Activated CD4-positive, alpha-beta T cell treated with anti-CD3 and anti-CD28 coated beads, Interleukin-2, amount 10 ng/mL, durations not matched to agents 7 days and 5 days (primary cell): ENCODE measurements around the gene USP54. TPM values are rescaled to one million over a fixed set of nuclear protein-coding genes. Genes with fewer than 3 reads are reported as not detected.

Source experiments
- CTCF ChIA-PET: fragments of 350-600 bp; sonication (Branson Sonifier 250); formaldehyde crosslinking; loops from one replicate; lab custom pipeline; 2021; ENCODE audit warnings: antibody characterized with exemption; lab: Charles Lee
- POLR2A ChIA-PET: fragments of 350-600 bp; sonication (Branson Sonifier 250); formaldehyde crosslinking; loops from one replicate; lab custom pipeline; 2021; ENCODE audit warnings: antibody characterized with exemption; lab: Charles Lee
- DNase-seq: peaks from one replicate; pipeline ENCODE4 v3.0.0-alpha.2; 2020
- H3K27ac Mint-ChIP-seq: one replicate; pipeline ENCODE4 v1.8.0; 2021; ENCODE audit warnings: mild to moderate bottlenecking, moderate library complexity, mixed read lengths
- H3K27me3 Mint-ChIP-seq: one replicate; pipeline ENCODE4 v1.8.0; 2021; ENCODE audit warnings: mixed read lengths
- H3K36me3 Mint-ChIP-seq: one replicate; pipeline ENCODE4 v1.8.0; 2021; ENCODE audit warnings: low read depth, mixed read lengths
- H3K4me1 Mint-ChIP-seq: one replicate; pipeline ENCODE4 v1.8.0; 2021; ENCODE audit warnings: mixed read lengths
- H3K4me3 Mint-ChIP-seq: one replicate; pipeline ENCODE4 v1.8.0; 2021; ENCODE audit warnings: mild to moderate bottlenecking, moderate library complexity, mixed read lengths
- H3K9me3 Mint-ChIP-seq: one replicate; pipeline ENCODE4 v1.8.0; 2021; ENCODE audit warnings: mixed read lengths
- total RNA-seq, 2 experiments: library from RNA; stranded (reverse); gene quantifications; one replicate each; pipeline ENCODE4 v1.2.3, GENCODE V29; 2021

The USP54 gene
- total RNA-seq, 2 experiments from 2014 or later = 2.6 to 2.7 TPM

DNA sequence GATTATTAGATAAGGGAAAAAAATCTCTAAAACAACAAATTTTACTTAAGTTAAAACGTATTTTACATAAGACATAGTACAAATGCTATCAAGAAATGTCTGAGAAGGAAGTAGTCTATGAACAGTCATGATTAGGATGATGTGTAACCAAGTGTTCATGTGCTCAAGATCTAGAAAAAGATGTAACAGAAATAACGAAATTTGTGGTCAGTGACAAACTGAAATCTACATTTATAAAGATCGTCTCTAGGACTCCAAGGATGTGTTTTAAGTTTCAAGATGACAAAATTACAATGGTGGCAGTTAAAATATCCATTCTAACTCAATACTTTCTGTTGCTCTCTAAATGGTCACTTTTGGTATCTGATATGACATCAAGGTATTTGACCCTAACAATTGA lies 112.5 kb downstream of the USP54 start:
- H3K27ac Mint-ChIP-seq = peak overlapping the region; percentile 10
- no peaks in the 10 kb centered on the region for H3K9me3 Mint-ChIP-seq
- H3K36me3 Mint-ChIP-seq = peaks cover 44% of the 10 kb centered on the region
- H3K4me1 Mint-ChIP-seq = peaks cover 22% of the 10 kb centered on the region
- ChIA-PET POLR2A (no interaction called here), CTCF (no interaction called here)
- H3K27me3 Mint-ChIP-seq = no peaks in the 10 kb centered on the region
- no peak for DNase-seq
- H3K4me3 Mint-ChIP-seq = no peak overlapping the region

GRCh38 chr10:73471226-73471625 lies 119.9 kb downstream of the USP54 start:
- peaks cover 43% of the 10 kb centered on the region for H3K36me3 Mint-ChIP-seq

DNA sequence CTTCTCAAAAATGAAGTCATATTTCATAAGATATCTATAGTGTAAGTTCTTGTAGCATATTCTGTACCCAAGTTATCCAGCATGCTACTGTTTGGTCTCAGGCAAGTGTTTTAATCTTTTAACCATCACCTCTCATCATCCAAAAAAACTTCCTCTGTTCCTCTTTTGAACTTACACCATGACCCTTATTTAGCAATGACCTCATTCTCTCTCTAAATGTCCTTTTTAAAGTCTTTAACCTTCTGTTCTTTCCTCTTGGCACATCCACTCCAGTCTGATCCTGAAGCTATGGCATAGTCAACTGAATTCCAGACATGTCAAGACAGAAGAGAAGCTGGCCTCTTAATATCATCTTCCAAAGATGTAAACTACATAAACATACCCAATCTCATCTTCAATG lies 121.6 kb downstream of the USP54 start:
- no peaks in the 10 kb centered on the region for H3K9me3 Mint-ChIP-seq
- peaks cover 10% of the 10 kb centered on the region for H3K4me1 Mint-ChIP-seq
- no peaks in the 10 kb centered on the region for H3K27me3 Mint-ChIP-seq
- ChIA-PET POLR2A (interaction anchor here (0.6 kb wide), 1 partner anchor 47 kb away, joined by 4 read pairs; no protein-coding TSS in a partner anchor), CTCF (no interaction called here)
- peaks cover 40% of the 10 kb centered on the region for H3K36me3 Mint-ChIP-seq
- H3K4me3 Mint-ChIP-seq = no peak overlapping the region
- DNase-seq = no peak
- H3K27ac Mint-ChIP-seq = no peak overlapping the region

More at GRCh38 chr10:73471226-73471625, 119.9 kb downstream of the USP54 start:
- DNase-seq = no peak
- no peaks in the 10 kb centered on the region for H3K9me3 Mint-ChIP-seq
- H3K4me3 Mint-ChIP-seq = no peak overlapping the region
- no peak overlapping the region for H3K27ac Mint-ChIP-seq
- H3K4me1 Mint-ChIP-seq = peaks cover 10% of the 10 kb centered on the region
- CTCF ChIA-PET = interaction anchor here (0.7 kb wide), 1 partner anchor 18 kb away, joined by 3 read pairs; no protein-coding TSS in a partner anchor
- POLR2A ChIA-PET = no interaction called here
- no peaks in the 10 kb centered on the region for H3K27me3 Mint-ChIP-seq

DNA sequence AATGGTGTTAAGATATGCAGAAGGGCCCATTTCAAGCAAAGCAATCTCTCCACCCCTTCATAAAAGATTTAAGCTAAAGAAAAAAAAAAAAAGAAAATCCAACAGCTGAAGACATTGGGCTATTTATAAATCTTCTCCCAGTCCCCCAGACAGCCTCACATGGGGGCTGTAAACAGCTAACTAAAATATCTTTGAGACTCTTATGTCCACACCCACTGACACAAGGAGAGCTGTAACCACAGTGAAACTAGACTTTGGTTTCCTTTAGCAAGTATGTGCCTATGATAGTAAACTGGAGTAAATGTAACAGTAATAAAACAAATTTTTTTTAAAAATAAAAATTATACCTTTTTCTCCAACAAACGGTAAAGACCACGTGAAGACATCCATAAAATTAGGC lies 123.9 kb downstream of the USP54 start:
- no peak overlapping the region for H3K4me3 Mint-ChIP-seq
- CTCF ChIA-PET = interaction anchor here (0.6 kb wide), 2 partner anchors 380 to 527 kb away, joined by 3 to 4 read pairs; no protein-coding TSS in a partner anchor

DNA sequence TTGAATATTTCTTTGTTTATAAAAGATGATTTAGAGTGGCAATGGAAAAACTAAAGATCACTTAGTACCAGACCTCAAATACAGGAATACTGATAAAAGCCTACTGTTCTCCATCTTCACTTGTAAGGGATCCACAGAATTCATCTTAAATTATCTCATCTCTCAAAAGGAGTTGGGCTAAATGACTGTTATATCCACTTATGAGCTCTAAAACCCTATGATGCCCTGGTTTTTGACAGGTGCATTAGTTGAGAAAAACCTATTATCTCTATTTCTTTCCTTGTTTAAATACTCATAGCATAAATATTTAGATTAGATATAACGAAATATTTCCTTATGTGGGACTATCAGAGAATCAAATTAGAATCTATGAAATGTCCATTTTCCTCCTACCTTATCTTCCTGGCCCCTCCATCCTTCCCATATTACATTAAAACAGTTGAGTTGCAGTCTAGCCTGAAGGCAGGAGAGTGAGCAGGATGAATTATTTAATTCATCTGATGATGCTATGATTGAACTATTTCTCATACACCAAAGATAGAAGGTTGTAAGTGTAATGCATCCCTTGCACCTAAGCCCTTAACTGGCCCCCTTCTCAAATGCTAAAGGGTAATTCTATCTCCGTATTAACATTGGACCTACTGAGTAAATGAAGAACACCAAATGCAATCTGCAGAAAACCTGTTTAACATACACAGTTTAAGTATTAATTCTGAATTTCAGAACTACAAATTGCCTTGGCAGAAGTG lies 125.0 kb downstream of the USP54 start:
- Mint-ChIP-seq H3K27ac (no peak overlapping the region), H3K27me3 (no peaks in the 10 kb centered on the region), H3K4me1 (peaks cover 10% of the 10 kb centered on the region), H3K4me3 (no peak overlapping the region), H3K9me3 (no peaks in the 10 kb centered on the region), H3K36me3 (peaks cover 38% of the 10 kb centered on the region)
- ChIA-PET CTCF (no interaction called here), POLR2A (no interaction called here)
- no peak for DNase-seq

More for the DNA sequence above, 123.9 kb downstream of the USP54 start:
- Mint-ChIP-seq H3K27ac (no peak overlapping the region), H3K4me1 (peaks cover 10% of the 10 kb centered on the region), H3K9me3 (no peaks in the 10 kb centered on the region), H3K36me3 (peaks cover 41% of the 10 kb centered on the region), H3K27me3 (no peaks in the 10 kb centered on the region)
- DNase-seq = no peak
- POLR2A ChIA-PET = no interaction called here

- CTCF ChIA-PET = no interaction called here
- peaks cover 28% of the 10 kb centered on the region for H3K36me3 Mint-ChIP-seq
- POLR2A ChIA-PET = no interaction called here
- no peaks in the 10 kb centered on the region for H3K27me3 Mint-ChIP-seq
- peaks cover 2% of the 10 kb centered on the region for H3K4me1 Mint-ChIP-seq
- no peak overlapping the region for H3K27ac Mint-ChIP-seq
- no peak for DNase-seq
- no peak overlapping the region for H3K4me3 Mint-ChIP-seq
- H3K9me3 Mint-ChIP-seq = no peaks in the 10 kb centered on the region
Measured at GRCh38 chr10:73460897-73461296, 130.2 kb downstream of the USP54 start.

DNA sequence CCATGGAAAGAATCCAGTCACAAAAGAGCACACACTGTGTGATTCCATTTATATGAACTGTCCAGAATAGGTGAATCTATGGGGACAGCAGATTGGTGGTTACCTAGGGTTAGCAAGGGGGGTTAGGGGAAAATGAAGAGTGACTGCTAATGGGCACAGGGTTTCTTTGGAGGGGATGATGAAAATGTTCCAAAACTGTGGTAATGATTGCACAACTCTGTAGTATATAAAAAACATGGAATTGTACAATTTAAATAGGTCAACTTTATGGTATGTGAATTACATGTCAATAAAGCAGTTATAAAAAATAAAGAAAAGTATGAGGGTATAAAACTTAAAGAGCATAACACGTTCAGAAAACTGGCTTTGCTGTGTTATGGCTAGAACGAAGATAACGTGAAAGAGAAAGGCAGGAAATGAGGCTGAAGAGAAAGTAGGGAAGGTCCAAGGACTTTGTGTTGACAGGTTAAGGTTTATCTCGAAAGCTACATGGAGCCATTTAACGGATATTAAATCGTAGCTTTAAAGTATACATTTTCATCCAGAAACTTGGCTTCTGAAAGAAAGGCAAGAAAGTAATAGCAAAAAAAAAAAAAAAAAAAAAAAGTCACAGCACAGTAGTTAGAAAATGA lies 131.3 kb downstream of the USP54 start:
- H3K4me3 Mint-ChIP-seq = no peak overlapping the region
- peaks cover 24% of the 10 kb centered on the region for H3K36me3 Mint-ChIP-seq
- no peaks in the 10 kb centered on the region for H3K9me3 Mint-ChIP-seq
- H3K27ac Mint-ChIP-seq = no peak overlapping the region
- CTCF ChIA-PET = no interaction called here
- POLR2A ChIA-PET = no interaction called here
- DNase-seq = no peak
- H3K4me1 Mint-ChIP-seq = peaks cover 2% of the 10 kb centered on the region
- no peaks in the 10 kb centered on the region for H3K27me3 Mint-ChIP-seq

DNA sequence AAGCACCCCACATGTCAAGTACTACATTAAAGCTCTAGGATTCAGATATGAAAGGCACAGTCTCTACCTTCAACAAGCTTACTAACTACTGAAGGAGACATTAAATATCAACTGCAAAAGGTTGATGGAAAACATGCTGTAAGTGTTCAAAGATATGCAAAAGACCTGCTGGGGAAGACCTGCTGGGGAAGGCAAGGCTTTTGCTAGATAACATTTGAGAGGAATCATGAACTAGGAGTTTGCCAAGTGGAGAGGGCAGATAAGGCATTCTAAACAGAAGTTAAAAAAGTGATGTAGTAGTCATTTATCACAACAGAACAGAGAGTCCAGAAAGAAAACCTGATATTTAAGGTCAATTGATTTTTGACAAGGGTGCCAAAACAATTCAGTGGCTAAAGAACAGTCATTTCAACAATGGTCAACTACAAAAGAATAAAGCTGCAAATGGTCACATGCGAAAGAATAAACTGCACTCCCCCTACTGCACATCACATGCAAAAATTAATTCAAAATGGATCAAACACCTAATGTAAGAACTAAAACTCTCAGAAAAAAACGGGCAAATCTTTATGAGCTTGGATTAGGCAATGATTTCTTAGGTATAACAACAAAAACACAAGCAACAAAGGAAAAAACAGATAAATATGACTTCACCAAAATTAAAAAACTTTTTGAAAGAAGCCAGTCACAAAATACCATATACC lies 134.8 kb downstream of the USP54 start:
- no peak for DNase-seq
- H3K9me3 Mint-ChIP-seq = no peaks in the 10 kb centered on the region
- POLR2A ChIA-PET = no interaction called here
- CTCF ChIA-PET = interaction anchor here (1.2 kb wide), 1 partner anchor 98 kb away, joined by 3 read pairs; the partner anchor contains the start of gene CFAP70
- H3K27ac Mint-ChIP-seq = no peak overlapping the region
- peaks cover 15% of the 10 kb centered on the region for H3K36me3 Mint-ChIP-seq
- no peak overlapping the region for H3K4me3 Mint-ChIP-seq
- H3K27me3 Mint-ChIP-seq = no peaks in the 10 kb centered on the region
- H3K4me1 Mint-ChIP-seq = peaks cover 2% of the 10 kb centered on the region

DNA sequence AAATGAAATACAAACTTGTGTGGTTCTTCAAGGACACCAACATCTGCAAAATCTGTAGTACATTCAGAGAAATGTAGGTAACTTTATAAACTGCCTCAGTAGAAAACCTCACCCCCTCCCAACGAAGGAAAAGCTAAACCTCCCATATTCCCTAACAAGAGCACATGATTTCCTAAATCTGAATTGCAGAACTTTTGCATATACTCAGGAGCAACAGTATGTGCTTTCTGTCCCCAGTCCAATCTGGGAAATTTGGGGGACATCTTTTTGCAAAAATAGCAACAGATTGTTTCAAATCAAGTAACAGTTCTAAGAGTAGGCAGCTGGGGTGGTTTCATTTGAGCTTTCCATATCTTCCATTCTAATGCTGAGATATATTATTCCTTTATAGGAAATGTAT lies 142.0 kb downstream of the USP54 start:
- no peaks in the 10 kb centered on the region for H3K27me3 Mint-ChIP-seq
- H3K4me3 Mint-ChIP-seq = no peak overlapping the region
- no peak for DNase-seq
- POLR2A ChIA-PET = no interaction called here
- no peak overlapping the region for H3K27ac Mint-ChIP-seq
- H3K9me3 Mint-ChIP-seq = no peaks in the 10 kb centered on the region
- CTCF ChIA-PET = no interaction called here
- peaks cover 23% of the 10 kb centered on the region for H3K36me3 Mint-ChIP-seq
- H3K4me1 Mint-ChIP-seq = no peaks in the 10 kb centered on the region

- no peak overlapping the region for H3K27ac Mint-ChIP-seq
- ChIA-PET CTCF (interaction anchor here (0.6 kb wide), 1 partner anchor 25 kb away, joined by 4 read pairs; no protein-coding TSS in a partner anchor), POLR2A (no interaction called here)
- no peaks in the 10 kb centered on the region for H3K27me3 Mint-ChIP-seq
- H3K9me3 Mint-ChIP-seq = no peaks in the 10 kb centered on the region
- peaks cover 21% of the 10 kb centered on the region for H3K36me3 Mint-ChIP-seq
- H3K4me3 Mint-ChIP-seq = no peak overlapping the region
- DNase-seq = no peak
- no peaks in the 10 kb centered on the region for H3K4me1 Mint-ChIP-seq
Measured at GRCh38 chr10:73448384-73448783, 142.8 kb downstream of the USP54 start.
